ENCODE measurements around the gene COPZ1. TPM values are rescaled to one million over a fixed set of nuclear protein-coding genes. Genes with fewer than 3 reads are reported as not detected.

The COPZ1 gene
- total and polyA plus RNA-seq, 9 of the 15 experiments (the other 6 are each of a cell fraction or from before 2014, with no cell fraction given), result 137 to 487 (median 233) TPM

- TF ChIP-seq CBFA2T2 (conservative IDR thresholded peaks at IDR 0.05), result peak; percentile 78
- TF ChIP-seq MYBL2 (IDR thresholded peaks at IDR 0.05; ENCODE audit: low read depth), result no peak
- no peak for TF ChIP-seq MYBL2 (CRISPR knock-in tag; IDR thresholded peaks at IDR 0.05; ENCODE audit: borderline replicate concordance)
- no peak for TF ChIP-seq KDM2B (CRISPR knock-in tag; IDR thresholded peaks at IDR 0.05)
- no peak for TF ChIP-seq MECOM (CRISPR knock-in tag; IDR thresholded peaks at IDR 0.05)
- no peak for TF ChIP-seq ZFPM2 (CRISPR knock-in tag; IDR thresholded peaks at IDR 0.05)
- no peak for TF ChIP-seq CREB1 (IDR thresholded peaks at IDR 0.05)
- no peak for TF ChIP-seq CREB1 (CRISPR knock-in tag; IDR thresholded peaks at IDR 0.05)
- no peak for TF ChIP-seq SP1 (CRISPR knock-in tag; IDR thresholded peaks at IDR 0.05)
- peak; percentile 47; the same call in 1 of the 2 replicates for TF ChIP-seq PML (IDR thresholded peaks at IDR 0.05; ENCODE audit: low read length)
- TF ChIP-seq ZBTB2 (IDR thresholded peaks at IDR 0.05), result no peak
- TF ChIP-seq ID3 (CRISPR knock-in tag; IDR thresholded peaks at IDR 0.05), result no peak
- no peak for TF ChIP-seq ID3 (tag; IDR thresholded peaks at IDR 0.05)
- no peak for TF ChIP-seq JUNB (CRISPR knock-in tag; conservative IDR thresholded peaks at IDR 0.05)
- TF ChIP-seq MTA2 (IDR thresholded peaks at IDR 0.05; ENCODE audit: low read depth), result no peak; the same call in none of the 2 replicates
- no peak for TF ChIP-seq IFI16 (CRISPR knock-in tag; IDR thresholded peaks at IDR 0.05)
- TF ChIP-seq STAT6 (CRISPR knock-in tag; IDR thresholded peaks at IDR 0.05), result no peak
- no peak for TF ChIP-seq ZNF124 (CRISPR knock-in tag; IDR thresholded peaks at IDR 0.05)
- TF ChIP-seq TEAD4 (IDR thresholded peaks at IDR 0.05; ENCODE audit: low read length), result peak; percentile 80
- no peak for TF ChIP-seq TEAD4 (CRISPR knock-in tag; IDR thresholded peaks at IDR 0.05; ENCODE audit: borderline replicate concordance)
- TF ChIP-seq RAD51 (IDR thresholded peaks at IDR 0.05; ENCODE audit: borderline replicate concordance, low read depth), result no peak
- TF ChIP-seq TARDBP (IDR thresholded peaks at IDR 0.05), result no peak
- no peak for TF ChIP-seq ZNF274 (IDR thresholded peaks at IDR 0.05; ENCODE audit: borderline replicate concordance, low read depth, low read length)
- no peak for TF ChIP-seq COPS2 (conservative IDR thresholded peaks at IDR 0.05)
Measured at GRCh38 chr12:54286042-54287030, 38.6 kb upstream of the COPZ1 start (continued).
